Left hindlimb (tissue), 1 donor: ENCODE measurements around the gene TUBGCP2.

Experiments used
- DNase-seq: peaks from one replicate; pipeline ENCODE4 v3.0.0-alpha.2; 2018

Gene TUBGCP2

DNA sequence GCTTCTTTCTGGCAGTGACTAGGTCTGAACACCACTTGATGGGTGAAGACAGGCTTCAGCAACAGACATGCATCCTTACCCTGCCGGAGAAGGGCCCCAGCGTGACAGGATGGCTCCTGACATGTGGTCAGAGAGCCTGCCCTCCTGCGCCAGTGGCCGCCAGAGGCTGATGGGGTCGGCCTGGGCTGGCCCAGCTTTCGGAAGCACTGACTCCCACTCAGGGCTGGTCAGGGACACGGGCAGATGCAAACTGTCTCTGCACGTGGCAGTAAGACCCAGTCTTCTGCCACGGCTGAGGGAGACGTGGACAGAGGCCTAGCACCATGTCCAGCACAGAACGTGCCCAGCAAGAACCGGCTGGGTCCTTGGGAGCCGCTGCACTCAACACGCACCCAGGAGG, 10.2 kb downstream of the TUBGCP2 start:
- DNase-seq: no peak

DNA sequence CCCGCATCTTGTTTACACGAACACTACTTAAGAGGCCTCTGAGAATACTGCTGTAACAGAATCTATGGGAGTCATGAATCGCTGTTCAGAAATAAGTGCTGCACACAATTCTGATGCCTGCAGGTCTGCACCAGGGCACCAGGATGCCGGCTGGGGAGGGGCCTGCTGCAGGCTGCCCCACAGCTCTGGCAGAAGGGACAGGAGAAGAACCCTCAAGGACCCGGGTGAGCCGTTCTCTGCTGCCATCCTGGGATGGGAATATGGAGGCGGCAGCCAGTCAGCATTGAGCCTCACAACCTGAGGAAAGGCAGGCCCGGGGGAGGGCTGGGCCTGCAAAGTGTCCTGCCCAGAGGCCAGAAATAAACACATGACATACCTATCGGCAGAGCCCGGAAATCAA, 11.2 kb downstream of the TUBGCP2 start:
- no peak for DNase-seq

DNA sequence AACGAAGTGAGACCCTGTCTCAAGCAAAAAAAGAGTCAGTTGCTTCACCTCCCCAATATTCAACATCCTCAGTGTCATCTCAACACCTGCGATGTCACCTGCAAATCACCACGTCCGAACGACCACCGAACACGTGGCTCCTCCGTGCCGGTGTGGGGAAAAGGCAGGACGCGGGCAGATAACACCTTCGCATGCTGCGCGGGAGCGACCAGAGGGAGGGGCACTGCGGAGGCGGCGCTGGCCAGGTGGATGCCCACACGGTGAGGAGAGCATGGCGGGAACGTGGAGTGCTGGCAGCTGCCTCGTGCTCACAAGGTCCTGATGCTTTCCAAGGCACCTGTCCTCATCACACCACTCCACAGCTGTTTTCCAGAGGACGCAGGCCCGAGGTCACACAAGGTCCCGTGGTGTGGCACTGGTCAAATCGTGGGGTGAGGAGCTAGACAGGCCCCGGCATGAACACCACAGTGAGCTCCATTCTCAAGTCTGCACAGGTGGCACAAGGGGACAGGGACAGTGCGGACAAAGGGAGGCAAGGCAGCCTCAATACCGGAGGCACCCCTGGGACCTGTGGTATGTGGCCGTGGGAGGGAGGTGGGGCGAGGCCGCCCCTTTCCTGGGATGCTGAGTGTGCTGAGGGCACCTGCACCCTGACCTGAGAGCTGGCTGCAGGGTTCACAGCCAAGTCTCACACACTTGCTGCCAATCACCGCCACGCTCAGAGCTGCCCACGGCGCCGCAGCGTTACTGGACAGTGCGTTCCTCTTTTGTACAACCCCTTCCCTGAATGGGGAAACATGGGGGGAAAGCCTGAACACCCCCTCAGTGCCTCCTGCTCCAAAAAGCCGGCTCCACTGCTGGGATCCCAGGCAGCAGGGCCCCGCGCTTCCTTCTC, 13.0 kb downstream of the TUBGCP2 start:
- DNase-seq: no peak

DNA sequence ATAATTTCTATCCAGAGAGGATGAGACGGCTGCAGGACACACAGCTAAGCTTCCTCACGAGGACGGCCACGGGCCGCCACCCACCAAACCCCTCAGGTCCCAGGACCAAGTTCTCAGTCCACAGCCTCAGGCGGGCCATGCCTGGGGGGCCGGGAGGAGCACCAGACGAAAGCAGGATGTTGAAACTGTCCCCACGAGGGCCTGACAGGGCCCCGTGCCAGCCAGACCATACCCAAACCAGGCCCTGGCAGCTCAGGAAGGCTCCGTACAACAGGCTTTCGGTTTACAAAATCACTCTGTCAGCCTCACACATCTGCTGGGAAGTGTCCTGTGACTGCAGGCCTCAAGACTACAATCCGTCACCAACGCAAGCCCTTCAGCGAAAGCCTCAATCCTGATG, 14.5 kb downstream of the TUBGCP2 start:
- no peak for DNase-seq

DNA sequence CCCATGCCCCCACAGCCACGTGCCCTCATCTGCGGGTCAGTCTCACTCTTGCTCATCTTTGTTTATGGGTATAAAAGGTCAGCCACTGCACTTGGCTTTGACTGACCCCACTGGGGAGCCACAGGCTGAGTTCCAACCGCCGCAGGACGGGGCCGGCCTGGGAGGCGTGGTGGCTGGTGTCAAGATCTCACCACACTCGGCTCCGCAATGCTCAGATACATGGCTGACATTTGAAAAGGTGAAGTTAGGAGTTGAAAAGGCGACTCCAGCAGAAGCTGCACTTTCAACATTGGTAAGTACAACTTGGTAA, 14.9 kb downstream of the TUBGCP2 start:
- no peak for DNase-seq

DNA sequence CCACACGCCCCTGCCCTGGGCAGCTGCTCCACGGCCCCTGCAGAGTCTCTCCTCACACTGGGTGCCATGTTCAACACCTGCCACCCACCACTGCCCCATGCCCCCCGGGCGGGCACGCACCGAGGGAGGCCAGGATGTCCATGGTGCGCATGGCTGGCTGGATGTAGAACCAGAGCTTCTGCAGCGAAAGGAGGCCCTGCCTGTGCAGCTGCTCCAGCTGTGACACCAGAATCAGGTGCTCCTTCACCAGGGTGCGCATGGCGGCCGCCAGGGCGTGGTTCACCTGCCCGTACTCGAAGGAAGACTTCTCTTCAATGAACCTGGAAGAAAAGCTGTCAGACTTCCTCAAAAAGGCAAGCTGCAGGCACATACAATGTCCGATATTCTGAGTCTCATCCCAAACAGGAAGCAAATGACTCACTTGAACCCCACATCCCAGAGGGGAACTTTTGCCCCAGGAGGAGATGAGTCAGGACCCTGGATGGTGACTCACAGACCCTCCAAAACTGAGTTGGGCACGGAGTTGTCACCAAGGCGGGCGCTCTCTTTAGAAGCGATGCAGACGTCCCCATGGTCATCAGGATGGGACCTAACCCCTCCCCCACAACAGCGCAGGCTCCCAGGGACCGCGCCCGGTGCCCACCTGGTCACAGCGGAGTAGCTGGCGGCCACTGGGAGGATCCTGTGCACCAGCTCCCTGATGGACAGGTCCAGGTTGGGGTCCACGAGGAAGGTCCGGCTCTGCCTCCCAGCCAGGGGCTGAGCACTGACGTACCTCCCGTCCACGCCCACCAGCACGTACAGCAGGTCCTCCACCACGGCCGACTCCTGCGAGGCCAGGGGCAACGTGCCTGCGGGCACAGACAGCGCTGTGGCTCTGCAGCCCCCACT, 15.5 kb downstream of the TUBGCP2 start:
- DNase-seq: no peak

DNA sequence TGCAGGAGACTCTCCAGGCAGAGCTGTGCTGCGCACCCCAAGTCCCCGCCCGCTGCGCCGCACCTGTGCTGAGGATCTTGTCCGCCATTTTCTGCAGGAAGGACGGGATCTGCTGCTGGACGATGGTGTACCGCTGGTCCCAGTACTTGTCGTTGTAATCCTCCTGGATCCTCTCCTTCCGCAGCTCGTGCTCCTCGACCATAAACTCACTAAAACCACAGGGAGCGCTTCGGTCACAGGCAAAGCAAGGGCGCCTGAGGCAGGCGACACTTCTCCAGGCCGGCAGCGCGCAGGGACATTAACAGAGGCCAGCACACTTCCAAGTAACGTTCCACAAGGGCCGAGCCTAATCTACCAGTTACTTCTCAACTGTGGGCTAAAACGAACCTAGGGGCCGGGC, 18.9 kb downstream of the TUBGCP2 start:
- no peak for DNase-seq

DNA sequence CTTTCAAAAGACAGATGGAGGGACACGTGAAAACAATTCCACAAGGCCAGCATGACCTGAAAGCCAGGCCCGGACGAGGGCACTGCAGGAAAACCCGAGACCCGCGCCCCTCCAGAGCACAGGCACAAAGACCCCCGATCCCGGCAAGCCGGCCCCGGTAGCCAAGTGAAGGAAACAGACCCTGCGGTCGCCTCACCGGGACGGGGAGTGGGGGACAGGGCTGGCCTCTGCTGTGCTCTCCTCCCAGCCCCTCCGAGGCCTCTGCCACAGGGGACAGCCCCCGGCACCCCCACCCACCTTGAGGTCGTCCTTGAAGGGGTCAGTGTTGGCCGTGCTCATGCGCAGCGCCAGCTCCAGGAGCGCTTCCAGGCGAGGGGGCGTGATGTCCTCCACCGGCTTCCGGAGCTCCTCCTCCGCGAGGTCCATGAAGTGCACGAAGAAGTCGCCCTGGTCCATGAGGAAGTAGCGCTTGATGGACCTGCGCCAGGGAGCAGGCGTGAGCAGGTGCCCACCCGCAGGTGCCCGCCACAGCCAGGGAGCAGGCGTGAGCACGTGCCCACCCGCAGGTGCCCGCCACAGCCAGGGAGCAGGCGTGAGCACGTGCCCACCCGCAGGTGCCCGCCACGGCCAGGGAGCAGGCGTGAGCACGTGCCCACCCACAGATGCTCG, 20.7 kb downstream of the TUBGCP2 start:
- no peak for DNase-seq

DNA sequence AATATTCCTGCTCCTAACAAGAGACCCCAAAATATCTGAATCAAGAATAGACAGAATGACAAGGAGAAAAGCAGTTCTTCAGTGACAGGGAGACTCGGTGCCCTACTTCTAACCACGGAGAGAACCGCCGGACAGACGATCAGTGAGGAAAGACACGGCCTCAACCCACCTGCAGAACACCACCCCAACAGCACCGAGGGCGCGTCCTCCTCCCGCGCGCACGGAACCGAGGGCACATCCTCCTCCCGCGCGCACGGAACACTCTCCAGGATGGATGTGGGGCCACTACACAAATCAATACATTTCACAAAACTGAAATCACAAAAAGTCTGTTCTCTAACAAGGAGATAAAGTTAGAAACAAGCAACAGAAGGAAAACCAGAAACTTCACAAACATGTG, 22.3 kb downstream of the TUBGCP2 start:
- no peak for DNase-seq

DNA sequence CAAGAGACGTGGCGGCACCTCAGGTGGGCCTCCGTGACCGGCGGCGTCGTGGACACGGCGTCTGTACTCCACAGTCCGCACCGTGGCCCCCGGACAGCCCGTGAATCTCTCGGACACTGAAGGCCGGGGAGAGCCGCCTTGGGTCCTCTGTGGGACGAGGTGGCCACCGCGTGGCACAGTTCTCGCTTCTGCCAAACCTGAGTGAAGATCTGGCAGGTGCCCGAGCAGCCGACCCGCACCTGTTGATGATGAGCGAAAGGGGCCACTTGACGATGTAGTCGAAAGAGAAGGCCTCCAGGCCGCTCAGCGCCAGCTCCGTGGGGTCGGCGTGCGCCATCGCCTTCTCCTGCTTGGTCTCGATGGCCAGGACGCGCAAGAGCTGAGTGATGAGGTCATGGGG, 23.5 kb downstream of the TUBGCP2 start:
- no peak for DNase-seq

DNA sequence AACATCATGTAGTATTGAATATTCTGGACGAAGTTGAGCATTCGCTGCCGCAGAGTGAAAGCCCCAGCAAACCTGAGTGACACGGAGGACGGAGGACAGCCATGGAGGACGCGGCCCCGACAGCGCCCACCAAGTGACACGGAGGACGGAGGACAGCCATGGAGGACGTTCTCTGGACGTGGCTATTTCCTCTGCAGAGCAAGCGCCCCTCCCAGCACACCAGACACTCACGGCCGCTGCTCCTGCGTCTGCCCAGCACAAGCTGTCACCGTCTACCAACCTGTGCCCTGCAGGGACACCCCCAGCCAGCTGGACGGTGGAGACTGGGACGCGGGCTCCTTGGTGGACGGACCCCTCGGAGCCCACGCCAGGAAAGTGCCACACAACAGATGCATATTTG, 24.7 kb downstream of the TUBGCP2 start:
- DNase-seq: no peak

DNA sequence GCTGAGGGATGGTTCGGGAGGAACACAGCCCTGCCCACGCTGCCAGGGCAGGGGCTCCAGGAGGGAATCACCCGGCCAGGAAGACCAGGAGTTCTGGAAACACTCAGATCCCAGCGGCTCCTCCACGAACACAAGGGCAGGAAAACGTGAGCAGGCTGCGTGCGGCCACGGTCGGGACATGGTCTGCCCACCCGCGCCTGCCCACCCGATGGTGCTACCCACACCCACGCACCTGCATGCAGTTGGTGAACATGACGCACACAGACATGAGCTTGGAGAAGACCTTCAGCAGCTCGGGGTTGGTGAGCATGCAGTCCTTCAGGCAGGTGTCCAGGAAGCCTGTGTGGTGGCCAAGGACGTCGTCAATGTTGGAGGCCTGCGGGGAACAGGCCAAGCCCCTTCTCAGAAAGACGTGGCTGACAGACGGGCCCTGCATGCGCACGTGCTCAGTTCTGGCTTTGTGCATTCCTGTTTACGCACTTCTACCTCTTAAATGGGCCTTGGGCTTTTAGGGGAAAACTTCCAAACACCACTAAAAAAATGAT, 25.8 kb downstream of the TUBGCP2 start:
- no peak for DNase-seq

DNA sequence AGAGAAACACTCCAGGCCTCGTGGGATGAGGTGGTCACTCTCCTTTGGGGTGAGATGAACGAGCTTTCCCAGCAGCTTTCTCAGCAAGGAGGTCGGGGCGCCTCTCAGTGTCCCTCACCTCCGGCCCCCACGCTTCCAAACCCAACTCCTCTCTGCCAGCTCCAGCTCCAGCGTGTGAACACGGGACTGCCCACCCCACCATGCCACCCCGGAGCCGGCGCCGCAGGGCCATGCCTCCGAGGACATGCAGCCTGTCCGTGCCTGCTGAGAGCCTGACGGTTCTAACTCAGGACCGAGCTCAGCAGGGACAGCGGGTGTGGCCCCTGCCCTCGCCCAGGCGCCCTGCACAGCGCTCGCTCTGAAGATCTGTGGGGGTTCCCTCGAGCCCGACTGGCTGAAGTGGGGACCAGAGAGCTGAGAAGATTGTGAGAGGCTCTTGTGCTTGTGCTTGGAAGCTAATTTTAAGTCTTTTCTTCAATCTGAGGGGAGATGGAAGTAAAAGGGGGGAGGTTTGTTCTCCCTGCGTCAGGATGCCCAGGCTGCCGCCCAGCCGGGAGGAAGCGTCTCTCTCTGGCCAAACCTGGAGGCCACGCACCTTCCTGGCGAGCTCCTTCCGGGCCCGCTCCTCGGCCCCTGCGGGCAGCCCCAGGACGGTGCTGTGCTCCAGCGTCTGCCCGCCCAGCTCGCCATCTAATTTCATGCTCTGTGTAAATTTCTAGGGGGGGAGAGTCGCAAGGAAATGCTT, 26.9 kb downstream of the TUBGCP2 start:
- no peak for DNase-seq

DNA sequence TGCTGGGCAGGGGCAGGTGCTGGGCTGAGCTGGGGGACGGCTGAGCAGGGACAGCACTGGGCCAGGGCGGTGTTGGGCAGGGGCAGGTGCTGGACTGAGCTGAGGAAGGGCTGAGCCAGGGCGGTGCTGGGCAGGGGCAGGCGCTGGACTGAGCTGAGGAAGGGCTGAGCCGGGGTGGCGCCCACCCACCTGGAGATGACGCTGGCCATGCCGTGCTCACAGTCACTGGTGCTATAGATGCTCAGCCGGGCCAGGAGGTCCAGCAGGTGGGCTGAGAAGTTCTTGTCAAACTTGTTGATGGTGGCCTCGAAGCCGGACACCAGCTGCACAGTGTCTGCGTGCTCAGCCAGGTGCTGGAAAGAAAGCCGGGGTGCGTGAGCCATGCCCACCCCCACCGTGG, 27.6 kb downstream of the TUBGCP2 start:
- no peak for DNase-seq

DNA sequence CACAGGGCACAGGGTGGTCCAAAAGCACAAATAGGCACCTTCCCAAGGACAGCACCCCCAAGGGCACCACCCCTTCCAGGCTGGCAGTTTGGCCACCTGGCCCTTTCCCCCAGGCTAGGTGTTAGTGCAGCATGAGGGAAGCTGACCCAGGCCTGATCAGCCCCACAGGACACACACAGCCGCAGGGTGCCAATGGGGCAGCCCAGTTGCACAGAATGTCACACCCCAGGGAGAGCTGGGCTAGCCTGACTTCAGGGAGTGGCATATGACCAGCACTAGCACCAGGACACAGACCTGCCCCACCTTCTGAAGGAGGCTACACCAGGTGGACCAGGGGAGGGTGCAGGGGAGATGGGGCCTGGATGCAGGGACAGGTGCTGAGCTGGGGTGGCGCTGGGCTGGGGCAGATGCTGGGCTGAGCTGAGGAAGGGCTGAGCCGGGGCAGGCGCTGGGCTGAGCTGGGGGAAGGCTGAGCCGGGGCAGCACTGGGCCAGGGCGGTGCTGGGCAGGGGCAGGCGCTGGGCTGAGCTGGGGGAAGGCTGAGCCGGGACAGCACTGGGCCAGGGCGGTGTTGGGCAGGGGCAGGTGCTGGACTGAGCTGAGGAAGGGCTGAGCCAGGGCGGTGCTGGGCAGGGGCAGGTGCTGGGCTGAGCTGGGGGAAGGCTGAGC, 28.1 kb downstream of the TUBGCP2 start:
- DNase-seq: no peak

DNA sequence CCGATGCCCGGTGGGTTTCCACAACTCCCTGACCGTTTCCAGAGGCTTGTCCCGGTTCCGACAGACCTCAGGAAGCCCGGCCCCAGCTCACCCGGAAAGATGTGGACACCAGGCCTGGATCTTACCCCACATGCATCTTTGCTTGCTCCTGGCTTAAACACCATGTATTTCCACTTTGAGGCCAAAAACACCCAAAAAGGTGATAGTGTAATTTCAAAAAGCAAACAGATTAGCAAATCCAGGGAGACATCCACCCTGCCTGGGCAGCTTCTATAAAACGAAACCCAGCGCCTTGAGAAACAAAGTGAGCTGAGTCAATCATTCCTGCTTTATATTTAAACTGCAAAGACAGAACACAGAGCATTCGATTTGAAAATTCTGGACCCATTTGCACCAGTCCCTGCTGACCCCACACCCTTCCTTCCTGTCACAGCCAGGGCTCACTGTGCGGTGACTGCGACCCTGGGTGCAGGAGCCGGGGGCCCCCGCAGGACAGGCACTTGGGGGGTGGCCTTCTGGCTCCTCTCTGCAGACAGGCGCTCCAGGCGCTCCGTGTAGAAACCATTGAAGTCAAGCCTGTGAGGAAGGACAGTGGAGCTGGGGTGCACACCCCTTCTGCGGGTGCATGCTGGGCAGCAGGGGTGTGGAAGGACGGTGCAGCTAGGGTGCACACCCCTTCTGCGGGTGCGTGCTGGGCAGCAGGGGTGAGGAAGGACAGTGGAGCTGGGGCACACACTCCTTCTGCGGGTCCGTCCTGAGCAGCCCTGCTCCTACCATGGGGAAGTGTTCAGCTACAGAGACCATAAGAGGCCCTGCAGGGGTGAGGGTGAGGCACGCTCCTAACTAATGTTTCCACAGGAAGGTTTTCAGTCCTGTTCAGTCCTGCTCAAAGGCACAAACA, 29.1 kb downstream of the TUBGCP2 start:
- no peak for DNase-seq

DNA sequence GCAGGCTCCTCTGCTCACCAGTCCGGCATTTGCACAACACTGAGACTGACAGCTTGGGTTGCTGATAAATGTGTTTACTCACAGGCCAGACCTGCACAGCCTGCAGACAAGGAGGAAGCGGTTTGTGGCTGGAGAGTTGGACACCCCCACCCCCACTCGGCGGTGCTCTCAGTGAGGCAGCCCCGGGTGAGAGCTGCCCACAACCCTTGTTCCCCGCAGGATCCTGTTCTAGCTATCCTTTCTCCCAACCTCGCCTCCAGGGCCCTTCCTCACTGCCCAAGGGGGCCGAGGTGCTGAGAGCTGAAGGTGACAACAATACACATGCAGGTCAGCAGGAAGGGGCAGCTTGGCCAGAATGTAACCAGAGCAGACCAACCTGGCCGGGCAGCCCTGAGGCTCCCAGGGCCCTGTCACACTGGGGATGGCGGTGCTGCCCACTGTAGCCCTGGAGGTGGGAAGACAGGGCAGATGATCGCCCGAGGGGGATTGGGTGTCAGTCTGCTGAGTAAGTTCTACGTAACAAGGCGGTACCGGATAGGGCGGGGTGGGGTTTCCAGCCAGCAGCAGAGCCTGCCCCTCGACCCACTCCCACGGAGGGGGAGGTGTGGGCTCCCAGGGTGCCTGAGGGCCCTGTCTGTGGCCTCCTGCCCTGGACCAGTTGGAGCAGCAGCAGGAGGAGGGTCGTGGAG, 30.0 kb downstream of the TUBGCP2 start:
- peak; percentile 57 for DNase-seq

DNA sequence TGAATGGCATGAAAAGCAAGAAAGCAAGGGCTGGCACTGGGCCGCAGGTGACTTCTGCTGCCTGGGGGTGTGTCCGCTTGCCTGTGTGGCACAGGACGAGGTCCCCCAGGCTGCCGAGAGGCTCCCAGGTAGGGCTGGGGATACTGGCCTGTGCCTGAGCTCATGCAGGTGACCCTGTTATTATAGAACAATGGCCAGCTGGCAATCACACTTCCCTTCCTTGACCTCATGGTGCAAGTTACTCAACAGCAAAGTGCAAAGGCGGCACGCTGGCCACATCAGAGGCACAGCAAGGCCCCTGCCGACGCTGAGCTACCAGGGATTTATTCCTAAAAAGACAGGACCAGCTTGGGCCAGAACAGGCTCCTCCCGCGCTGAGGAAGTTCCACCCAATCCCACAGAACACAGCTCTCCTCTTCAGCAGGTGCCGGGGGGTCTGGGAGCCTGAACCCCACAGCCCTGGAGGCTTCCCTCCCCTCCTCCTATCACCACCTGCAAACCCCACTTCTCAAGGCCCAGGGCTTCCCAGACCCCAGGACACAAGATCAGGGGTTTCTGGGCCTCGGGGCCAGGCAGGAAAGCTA, 30.6 kb downstream of the TUBGCP2 start:
- no peak for DNase-seq

DNA sequence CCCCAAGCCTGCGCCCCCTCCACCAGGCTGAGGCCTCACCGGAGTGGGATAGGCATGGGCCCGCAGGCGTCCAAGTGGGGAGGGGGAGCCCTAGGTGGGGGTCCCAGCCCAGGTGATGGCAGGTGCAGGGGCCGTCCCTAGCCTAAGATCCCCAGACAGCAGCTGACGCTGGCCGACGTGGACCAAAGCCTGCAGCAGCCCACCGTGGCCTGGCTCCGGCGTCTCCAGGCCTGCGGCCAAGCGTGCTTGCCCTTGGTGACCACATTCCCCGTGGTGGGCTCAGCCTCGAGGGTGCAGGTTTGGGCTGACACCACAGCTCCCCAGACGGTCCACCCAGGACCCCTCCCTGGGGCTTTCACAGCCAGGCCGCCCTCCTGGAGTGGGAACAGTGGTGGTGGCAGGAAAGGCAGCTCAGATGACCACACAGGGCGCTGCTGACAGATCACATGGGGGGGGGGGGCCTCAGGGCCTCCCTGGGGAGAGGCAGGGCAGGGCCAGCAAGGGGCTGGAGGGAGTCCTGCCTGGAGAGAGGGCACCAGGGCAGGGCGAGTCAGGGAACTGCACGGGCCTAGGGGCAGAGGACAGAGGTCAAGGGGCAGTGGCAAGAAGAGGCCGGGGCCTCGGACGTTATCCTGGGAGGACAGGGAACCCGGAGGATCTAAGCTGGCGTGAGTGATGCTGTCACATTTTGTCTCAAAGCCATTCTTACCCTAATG, 31.2 kb downstream of the TUBGCP2 start:
- no peak for DNase-seq
